ENCODE data around the gene TFPI2.
"Not testable (repeated sequence)": the region's sequence is repeated elsewhere in the genome, so short reads cannot be mapped to it uniquely, and the experiment has no call there.

Gene TFPI2

DNA sequence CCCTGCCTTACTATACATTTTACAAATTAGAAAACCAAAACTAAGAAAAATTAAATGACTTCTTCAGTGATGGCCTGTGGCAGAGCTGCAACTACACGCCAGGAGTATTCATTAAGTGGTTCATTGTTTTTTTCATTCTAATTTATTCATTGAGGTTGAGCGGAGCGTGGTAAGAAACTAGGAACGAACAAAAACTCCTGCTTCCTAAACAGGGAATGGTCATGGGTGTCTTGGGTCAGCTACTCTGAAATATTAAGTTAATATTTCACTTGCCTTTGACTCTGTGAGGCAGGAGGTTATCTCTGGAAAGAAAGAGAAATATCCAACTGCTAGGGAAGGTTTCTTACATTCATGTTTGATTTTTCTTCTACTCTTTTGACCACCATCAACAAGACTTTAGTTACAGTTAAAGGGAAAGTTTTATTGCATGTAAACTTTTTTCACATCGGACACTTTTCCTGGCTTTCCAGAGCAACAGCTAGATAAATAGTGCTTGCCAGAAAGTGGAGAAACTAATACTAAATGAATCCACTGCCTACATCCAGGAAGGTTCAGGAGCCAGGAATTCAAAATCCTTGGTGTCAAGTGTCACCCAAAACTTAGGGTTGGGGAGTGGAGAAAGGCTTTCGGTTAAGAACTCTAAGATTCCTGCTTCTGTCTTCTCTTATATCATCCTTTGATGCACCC is 30.1 kb upstream of the TFPI2 start:
- no peaks in the 10 kb centered on the region for H3K27me3 ChIP-seq (ENCODE audit: insufficient read depth, low read length)

DNA sequence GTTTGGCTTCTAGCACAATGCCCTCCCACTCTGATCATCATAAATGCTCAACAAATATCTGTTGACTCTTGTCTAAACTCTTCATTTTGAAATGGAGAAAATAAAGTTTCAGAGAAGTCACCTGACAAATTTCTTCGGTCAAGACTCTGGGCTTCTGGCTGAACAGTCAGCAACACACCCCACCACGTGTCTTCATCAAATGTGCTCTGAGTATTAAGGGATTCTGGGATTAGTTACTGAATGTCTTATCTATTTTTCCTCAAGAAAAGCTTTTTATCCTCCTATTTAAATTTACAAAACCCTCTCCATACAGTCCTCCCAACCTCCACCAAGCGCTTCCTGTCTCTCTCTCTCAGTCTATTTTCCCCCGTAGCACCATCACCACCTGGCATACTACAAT is 25.8 kb upstream of the TFPI2 start:
- not testable (repeated sequence) for H3K9me3 ChIP-seq (ENCODE audit: insufficient read depth, low read depth, low read length); H4K8ac ChIP-seq (ENCODE audit: low read depth, low read length); H3K4me3 ChIP-seq (ENCODE audit: low read depth, low read length); H3K27ac ChIP-seq (ENCODE audit: low read depth, low read length); H4K91ac ChIP-seq (ENCODE audit: low read depth, low read length); H3K27me3 ChIP-seq (ENCODE audit: insufficient read depth, low read length); H3K14ac ChIP-seq (ENCODE audit: low read length); H3K18ac ChIP-seq (ENCODE audit: low read length); H3K36me3 ChIP-seq (ENCODE audit: control insufficient read depth in 1 of 2, insufficient read depth in 2 of 2, low read length in 2 of 2); H3K4me2 ChIP-seq (ENCODE audit: low read length); H3K9ac ChIP-seq (ENCODE audit: low read length); H2AK5ac ChIP-seq (ENCODE audit: low read length); H3K4ac ChIP-seq (ENCODE audit: low read depth, low read length); H3K23ac ChIP-seq (ENCODE audit: low read length); DNase-seq; H3K79me1 ChIP-seq (ENCODE audit: low read length); H3K79me2 ChIP-seq (ENCODE audit: control insufficient read depth, insufficient read depth, low read length, poor library complexity); H2AFZ ChIP-seq (ENCODE audit: insufficient read depth, low read length, poor library complexity); H4K12ac ChIP-seq (ENCODE audit: low read depth, low read length); H2BK120ac ChIP-seq (ENCODE audit: insufficient read depth, low read length, poor library complexity); H3K4me1 ChIP-seq (ENCODE audit: control insufficient read depth in 1 of 2, insufficient read depth in 2 of 2, low read length in 2 of 2); H2BK5ac ChIP-seq (ENCODE audit: low read depth, low read length, poor library complexity); H2BK12ac ChIP-seq (ENCODE audit: low read length)
- no CpG with 5 or more reads among the region's 4 CpGs for WGBS (ENCODE audit: extremely low coverage, insufficient coverage, insufficient read length)

More for the DNA sequence above, 30.1 kb upstream of the TFPI2 start:
- Histone ChIP-seq H3K36me3 (ENCODE audit: control insufficient read depth in 1 of 2, insufficient read depth in 2 of 2, low read length in 2 of 2) (no peaks in the 10 kb centered on the region), H3K79me2 (ENCODE audit: control insufficient read depth, insufficient read depth, low read length, poor library complexity) (peaks cover 3% of the 10 kb centered on the region), H2AK5ac (ENCODE audit: low read length) (no peak overlapping the region), H3K18ac (ENCODE audit: low read length) (no peak overlapping the region), H4K12ac (ENCODE audit: low read depth, low read length) (no peak overlapping the region), H3K9ac (ENCODE audit: low read length) (no peak overlapping the region), H3K27ac (ENCODE audit: low read depth, low read length) (no peak overlapping the region), H3K4me2 (ENCODE audit: low read length) (no peak overlapping the region), H2BK120ac (ENCODE audit: insufficient read depth, low read length, poor library complexity) (no peak overlapping the region), H3K4ac (ENCODE audit: low read depth, low read length) (no peak overlapping the region), H2BK5ac (ENCODE audit: low read depth, low read length, poor library complexity) (no peak overlapping the region), H4K8ac (ENCODE audit: low read depth, low read length) (no peak overlapping the region), H2AFZ (ENCODE audit: insufficient read depth, low read length, poor library complexity) (no peak overlapping the region), H3K14ac (ENCODE audit: low read length) (no peak overlapping the region), H2BK12ac (ENCODE audit: low read length) (no peak overlapping the region), H4K91ac (ENCODE audit: low read depth, low read length) (no peak overlapping the region), H3K4me3 (ENCODE audit: low read depth, low read length) (no peak overlapping the region), H3K9me3 (ENCODE audit: insufficient read depth, low read depth, low read length) (no peaks in the 10 kb centered on the region), H3K4me1 (ENCODE audit: control insufficient read depth in 1 of 2, insufficient read depth in 2 of 2, low read length in 2 of 2) (peaks cover 0 to 2% of the 10 kb centered on the region in 2 experiments), H3K23ac (ENCODE audit: low read length) (no peak overlapping the region), H3K79me1 (ENCODE audit: low read length) (peaks cover 5% of the 10 kb centered on the region)
- no peak for DNase-seq
- no CpG with 5 or more reads among the region's 6 CpGs for WGBS (ENCODE audit: extremely low coverage, insufficient coverage, insufficient read length)

DNA sequence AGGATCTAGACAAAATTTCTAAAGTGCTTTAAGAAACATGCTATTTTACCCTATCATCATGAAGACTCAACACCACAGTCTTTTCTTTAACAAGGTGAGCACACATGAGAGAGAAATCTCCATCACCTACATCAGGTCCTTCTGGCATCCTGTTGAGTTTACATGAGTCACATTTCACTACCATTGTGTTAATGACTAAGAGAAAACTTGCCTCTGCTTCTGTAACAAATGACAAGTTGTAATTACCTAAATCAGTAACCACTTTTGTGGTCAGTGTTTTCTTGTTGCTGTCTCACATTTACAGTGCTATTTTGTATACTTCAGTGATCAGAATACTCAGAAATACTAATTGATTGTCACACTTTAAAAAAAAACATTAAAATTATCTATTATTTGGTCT is 25.3 kb upstream of the TFPI2 start:
- H3K4ac ChIP-seq (ENCODE audit: low read depth, low read length); H3K9ac ChIP-seq (ENCODE audit: low read length); H2BK120ac ChIP-seq (ENCODE audit: insufficient read depth, low read length, poor library complexity); H3K18ac ChIP-seq (ENCODE audit: low read length); H2BK12ac ChIP-seq (ENCODE audit: low read length); H3K79me2 ChIP-seq (ENCODE audit: control insufficient read depth, insufficient read depth, low read length, poor library complexity); H3K27me3 ChIP-seq (ENCODE audit: insufficient read depth, low read length); H3K9me3 ChIP-seq (ENCODE audit: insufficient read depth, low read depth, low read length); H4K91ac ChIP-seq (ENCODE audit: low read depth, low read length); H2BK5ac ChIP-seq (ENCODE audit: low read depth, low read length, poor library complexity); H4K12ac ChIP-seq (ENCODE audit: low read depth, low read length); H3K23ac ChIP-seq (ENCODE audit: low read length); DNase-seq; H3K36me3 ChIP-seq (ENCODE audit: control insufficient read depth in 1 of 2, insufficient read depth in 2 of 2, low read length in 2 of 2); H3K79me1 ChIP-seq (ENCODE audit: low read length); H2AK5ac ChIP-seq (ENCODE audit: low read length); H3K27ac ChIP-seq (ENCODE audit: low read depth, low read length); H3K4me2 ChIP-seq (ENCODE audit: low read length); H3K4me1 ChIP-seq (ENCODE audit: control insufficient read depth in 1 of 2, insufficient read depth in 2 of 2, low read length in 2 of 2); H3K4me3 ChIP-seq (ENCODE audit: low read depth, low read length); H4K8ac ChIP-seq (ENCODE audit: low read depth, low read length); H3K14ac ChIP-seq (ENCODE audit: low read length); H2AFZ ChIP-seq (ENCODE audit: insufficient read depth, low read length, poor library complexity): not testable (repeated sequence)

DNA sequence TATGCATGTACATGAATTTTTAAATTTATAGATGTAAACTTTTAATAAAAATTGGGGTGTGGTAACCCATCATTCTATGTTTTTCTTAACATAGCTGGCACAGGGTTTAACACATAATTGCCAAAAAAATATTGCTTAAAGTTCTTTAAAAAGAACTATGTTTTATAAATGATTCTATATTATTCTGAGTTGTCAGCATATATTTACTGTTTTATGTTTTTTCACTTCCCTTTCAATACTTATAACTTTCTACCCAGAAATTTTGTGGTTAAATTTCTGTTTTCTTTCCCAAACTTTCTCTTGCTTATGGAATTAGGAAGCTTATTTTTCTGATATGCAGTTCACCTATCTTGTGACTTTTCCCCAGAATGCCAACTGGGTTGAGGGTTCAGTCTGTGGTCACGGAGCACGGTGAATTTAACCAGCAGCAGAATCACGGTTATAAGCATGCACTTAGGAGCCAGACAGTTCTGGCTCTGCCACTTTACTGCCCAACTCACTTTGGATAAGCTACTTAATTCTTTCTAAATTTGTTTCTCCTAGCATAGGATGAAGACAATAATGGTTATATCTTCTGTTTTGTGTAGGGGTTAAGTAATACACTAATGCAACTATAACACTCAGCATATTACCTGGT is 24.8 kb upstream of the TFPI2 start:
- not testable (repeated sequence) for H3K27me3 ChIP-seq (ENCODE audit: insufficient read depth, low read length); H2BK5ac ChIP-seq (ENCODE audit: low read depth, low read length, poor library complexity); H3K14ac ChIP-seq (ENCODE audit: low read length); H3K4ac ChIP-seq (ENCODE audit: low read depth, low read length); H2BK120ac ChIP-seq (ENCODE audit: insufficient read depth, low read length, poor library complexity); H2AK5ac ChIP-seq (ENCODE audit: low read length); H3K4me1 ChIP-seq (ENCODE audit: control insufficient read depth in 1 of 2, insufficient read depth in 2 of 2, low read length in 2 of 2); H3K9me3 ChIP-seq (ENCODE audit: insufficient read depth, low read depth, low read length); H2AFZ ChIP-seq (ENCODE audit: insufficient read depth, low read length, poor library complexity); H4K91ac ChIP-seq (ENCODE audit: low read depth, low read length); H3K79me1 ChIP-seq (ENCODE audit: low read length); H2BK12ac ChIP-seq (ENCODE audit: low read length); H3K9ac ChIP-seq (ENCODE audit: low read length); H3K23ac ChIP-seq (ENCODE audit: low read length); H4K12ac ChIP-seq (ENCODE audit: low read depth, low read length); H3K27ac ChIP-seq (ENCODE audit: low read depth, low read length); H3K79me2 ChIP-seq (ENCODE audit: control insufficient read depth, insufficient read depth, low read length, poor library complexity); H3K18ac ChIP-seq (ENCODE audit: low read length); DNase-seq; H3K36me3 ChIP-seq (ENCODE audit: control insufficient read depth in 1 of 2, insufficient read depth in 2 of 2, low read length in 2 of 2); H3K4me2 ChIP-seq (ENCODE audit: low read length); H4K8ac ChIP-seq (ENCODE audit: low read depth, low read length); H3K4me3 ChIP-seq (ENCODE audit: low read depth, low read length)
- no CpG with 5 or more reads among the region's 3 CpGs for WGBS (ENCODE audit: extremely low coverage, insufficient coverage, insufficient read length)

All from trophoblast cell (in vitro differentiated cells and primary cell).